GM18505 (cell line): ENCODE data around the gene MAGI2.
"Not testable (repeated sequence)": the region's sequence is repeated elsewhere in the genome, so short reads cannot be mapped to it uniquely, and the experiment has no call there.

Source experiments
- ATAC-seq: cut with Tn5 transposase; IDR thresholded peaks from one replicate; pipeline ENCODE4 v1.9.1; 2021; ENCODE audit not compliant: unreplicated experiment
- POLR2A ChIP-seq: IDR thresholded peaks from 4 replicates; pipeline ENCODE4 v1.6.1; 2011; ENCODE audit warnings: borderline replicate concordance; ENCODE audit not compliant: insufficient read depth, insufficient read length; ENCODE audit errors: extremely low read depth

The MAGI2 gene

GRCh38 chr7:78267141-78267540, 1186.3 kb downstream of the MAGI2 start:
- TF ChIP-seq POLR2A, result no peak
- ATAC-seq, result no peak

GRCh38 chr7:78265486-78265885, 1188.0 kb downstream of the MAGI2 start:
- ATAC-seq, result no peak
- no peak for TF ChIP-seq POLR2A

GRCh38 chr7:78265071-78265470, 1188.4 kb downstream of the MAGI2 start:
- no peak for TF ChIP-seq POLR2A
- no peak for ATAC-seq

DNA sequence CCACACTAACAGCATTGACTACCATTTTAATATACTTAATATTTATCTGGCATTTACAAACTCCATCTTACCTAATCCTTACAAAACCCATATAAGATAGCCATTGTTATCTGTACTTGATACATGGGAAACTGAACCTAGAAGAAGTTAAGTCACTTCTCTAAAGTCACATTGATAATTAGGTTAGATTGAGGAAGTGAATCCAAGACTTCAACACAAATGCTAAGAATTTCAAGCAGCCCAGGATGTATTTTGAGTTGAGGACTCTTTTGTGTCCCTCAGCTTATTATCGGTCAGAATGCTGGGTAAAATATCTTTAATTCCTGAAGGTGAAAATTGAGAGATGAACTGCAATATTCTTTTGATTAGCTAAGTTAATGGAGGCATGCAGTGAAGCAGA, 1189.4 kb downstream of the MAGI2 start:
- TF ChIP-seq POLR2A, result no peak
- no peak for ATAC-seq

- TF ChIP-seq POLR2A, result no peak
- ATAC-seq, result no peak
Observed at GRCh38 chr7:78261739-78262138, 1191.7 kb downstream of the MAGI2 start.

DNA sequence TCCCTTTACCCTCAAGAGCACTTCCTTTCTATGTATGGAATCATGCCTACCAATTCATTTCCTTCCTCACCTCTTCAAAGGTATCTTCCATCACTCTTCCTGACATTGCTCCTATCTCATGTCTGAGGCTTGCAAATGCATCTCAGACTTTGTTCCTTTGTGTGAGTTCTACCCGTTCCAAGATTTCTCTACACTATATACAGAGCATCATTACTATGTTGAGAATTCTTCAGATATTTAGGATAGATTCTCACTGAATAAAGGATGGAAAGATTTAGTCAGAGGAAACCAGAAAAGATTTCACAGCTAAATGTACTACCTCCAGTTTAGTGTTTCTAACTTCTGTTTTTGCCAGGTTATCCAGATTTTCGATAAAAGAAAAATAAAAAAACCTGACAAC, 1192.2 kb downstream of the MAGI2 start:
- ATAC-seq, result no peak
- TF ChIP-seq POLR2A, result no peak

DNA sequence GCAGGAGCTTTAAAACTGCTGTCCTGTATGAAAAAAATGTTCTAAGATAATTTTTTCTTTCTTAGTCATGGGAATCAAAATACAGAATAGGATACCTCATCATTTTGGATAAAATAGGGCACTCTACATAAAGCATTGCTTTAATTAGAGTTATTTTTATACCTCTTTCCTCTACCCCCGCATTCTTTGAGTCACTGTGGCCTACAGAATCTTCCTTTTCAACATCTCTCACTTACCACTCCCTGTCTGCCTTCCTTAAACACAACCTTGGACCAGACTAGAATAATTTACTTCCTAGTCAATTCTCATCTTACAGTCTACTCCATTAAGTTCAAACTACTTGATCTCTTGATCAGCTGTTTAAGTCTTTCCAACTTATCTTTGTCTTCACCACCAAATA, 1192.6 kb downstream of the MAGI2 start:
- ATAC-seq, result no peak
- TF ChIP-seq POLR2A, result no peak

DNA sequence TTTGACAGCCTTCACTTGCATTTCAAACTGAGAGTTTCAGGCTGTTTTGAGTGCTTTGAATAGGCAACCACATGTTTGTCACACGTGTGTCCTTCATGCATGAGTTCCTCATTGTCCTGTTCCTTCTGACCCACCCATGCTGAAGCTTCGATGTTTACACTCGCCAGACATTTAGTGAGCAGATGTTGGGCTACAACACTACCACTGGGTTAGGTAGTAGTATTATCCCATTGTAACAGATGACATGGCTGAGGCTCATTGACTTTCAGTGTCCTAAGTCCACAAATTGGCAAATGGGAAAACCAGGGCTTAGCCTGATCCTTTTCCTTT, 1198.8 kb downstream of the MAGI2 start:
- no peak for TF ChIP-seq POLR2A
- ATAC-seq, result no peak

- no peak for TF ChIP-seq POLR2A
- no peak for ATAC-seq
Observed at GRCh38 chr7:78253850-78254725, 1199.4 kb downstream of the MAGI2 start.

DNA sequence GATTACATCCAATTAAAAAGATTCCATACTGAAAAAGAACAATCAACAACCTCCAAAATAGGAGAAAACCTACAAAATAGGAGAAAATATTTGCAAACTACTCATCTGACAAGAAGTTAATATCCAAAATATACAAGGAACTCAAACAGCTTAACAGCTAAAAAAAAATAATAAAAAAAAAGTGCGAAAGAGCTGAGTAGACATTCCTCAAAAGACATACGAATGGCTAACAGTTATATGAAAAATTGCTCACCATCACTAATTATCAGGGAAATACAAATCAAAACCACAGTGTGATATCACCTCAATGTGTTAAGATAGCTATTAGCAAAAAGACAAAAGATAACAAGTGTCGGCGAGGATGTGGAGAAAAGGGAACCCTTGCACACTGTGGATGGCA, 1204.6 kb downstream of the MAGI2 start:
- no peak for ATAC-seq
- no peak for TF ChIP-seq POLR2A

DNA sequence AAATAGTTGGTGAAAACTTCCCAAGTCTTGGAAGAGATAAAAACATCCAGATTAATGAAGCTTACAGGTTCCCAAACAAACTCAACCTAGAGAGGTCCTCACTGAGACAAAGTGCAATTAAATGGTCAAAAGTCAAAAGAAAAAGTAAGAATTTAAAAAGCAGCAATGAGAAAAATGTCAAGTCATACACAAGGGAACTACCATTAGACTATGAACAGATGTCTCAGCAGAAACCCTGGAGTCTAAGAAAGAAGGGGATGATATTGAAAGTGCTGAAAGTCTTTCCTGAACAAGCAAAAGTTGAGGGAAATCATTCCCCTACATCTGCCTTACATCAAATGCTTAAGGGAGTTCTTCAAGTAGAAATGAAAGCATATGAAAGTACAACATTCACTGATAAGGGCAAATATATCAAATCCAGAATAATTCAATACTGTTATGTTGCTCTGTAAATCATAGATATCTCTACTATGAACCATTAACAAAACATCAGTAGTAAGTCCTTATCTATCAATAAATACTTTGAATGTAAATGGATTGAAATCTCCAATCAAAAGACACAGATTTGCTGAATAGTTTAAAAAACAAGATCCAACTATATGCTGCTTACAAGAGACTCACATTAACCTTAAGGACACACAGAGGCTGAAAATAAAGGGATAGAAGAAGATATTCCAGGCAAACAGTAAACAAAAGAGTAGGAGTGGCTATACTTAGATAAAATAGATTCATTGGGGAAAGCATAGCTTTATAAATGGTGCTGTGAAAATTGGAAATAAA, 1205.4 kb downstream of the MAGI2 start:
- ATAC-seq, result no peak
- no peak for TF ChIP-seq POLR2A

- not testable (repeated sequence) for ATAC-seq
Observed at GRCh38 chr7:78240179-78240578, 1213.3 kb downstream of the MAGI2 start.

DNA sequence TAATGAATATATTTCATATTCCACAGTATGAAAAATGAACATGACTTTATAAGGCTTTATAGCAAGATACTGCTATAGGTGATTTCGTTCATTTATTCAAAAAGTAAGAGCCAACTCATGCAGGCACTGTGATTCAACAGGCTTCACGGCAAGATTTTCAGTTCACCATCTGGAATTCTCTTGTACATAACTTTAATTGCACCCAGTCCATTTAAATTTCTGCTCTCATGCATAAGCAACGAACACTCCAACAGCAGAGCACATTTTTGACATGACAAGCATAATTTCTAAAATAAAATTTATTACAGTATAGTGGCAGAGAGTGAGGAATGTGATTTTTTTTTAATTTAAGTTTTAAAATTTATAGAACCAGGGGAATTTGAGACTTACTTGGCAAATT, 1218.8 kb downstream of the MAGI2 start:
- no peak for TF ChIP-seq POLR2A
- no peak for ATAC-seq

DNA sequence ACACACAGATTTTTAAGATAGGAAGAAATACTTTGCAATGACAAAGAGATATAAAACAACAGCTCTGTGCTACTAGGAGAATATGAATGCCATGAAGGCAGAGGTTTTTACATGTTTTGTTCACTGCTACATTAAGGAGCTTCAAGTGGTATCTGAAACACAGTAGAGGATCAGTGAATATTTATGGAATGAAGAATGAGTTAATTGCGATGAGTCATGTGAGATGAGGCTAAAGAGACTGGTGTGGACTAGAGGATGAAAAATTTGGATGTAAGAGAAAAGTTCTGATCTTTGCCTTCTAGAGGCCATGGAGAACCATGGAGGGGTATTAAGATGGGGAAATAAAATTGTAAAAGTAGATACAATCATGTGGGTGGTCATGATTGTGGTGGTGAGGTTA, 1220.7 kb downstream of the MAGI2 start:
- TF ChIP-seq POLR2A, result no peak
- no peak for ATAC-seq
